Esophagus (tissue), 2 donors: ENCODE results near the gene NPHP1. TPM values are rescaled to one million over a fixed set of nuclear protein-coding genes. Genes with fewer than 3 reads are reported as not detected.
"Not testable (repeated sequence)": the region's sequence is repeated elsewhere in the genome, so short reads cannot be mapped to it uniquely, and the experiment has no call there.

Experiments used
- H3K27ac ChIP-seq, 2 donors: one replicate each; pipeline ENCODE4 v1.5.1; 2013; ENCODE audit warnings: low read depth in 2 of 2, mild to moderate bottlenecking in 2 of 2, inconsistent platforms in 1 of 2, low read length in 1 of 2, moderate library complexity in 1 of 2
- H3K27me3 ChIP-seq, 2 donors: one replicate each; pipeline ENCODE4 v1.6.1; 2013; ENCODE audit warnings: low read length in 2 of 2, control low read depth in 1 of 2, mild to moderate bottlenecking in 1 of 2; ENCODE audit not compliant: insufficient read depth in 2 of 2, control insufficient read depth in 1 of 2
- H3K36me3 ChIP-seq, 2 donors: one replicate each; pipeline ENCODE4 v1.6.1; 2013; ENCODE audit warnings: low read length in 1 of 2; ENCODE audit not compliant: control insufficient read depth in 2 of 2, insufficient read depth in 2 of 2
- H3K4me1 ChIP-seq, 2 donors: one replicate each; pipeline ENCODE4 v1.6.1; 2013; ENCODE audit warnings: low read length in 1 of 2; ENCODE audit not compliant: control insufficient read depth in 2 of 2, insufficient read depth in 2 of 2
- H3K4me3 ChIP-seq, 2 donors: one replicate each; pipeline ENCODE4 v1.5.1; 2013; ENCODE audit warnings: low read length in 2 of 2, mild to moderate bottlenecking in 2 of 2, low read depth in 1 of 2, moderate library complexity in 1 of 2
- H3K9me3 ChIP-seq, 2 donors: one replicate each; pipeline ENCODE4 v1.6.1; 2013; ENCODE audit warnings: mild to moderate bottlenecking in 2 of 2, low read depth in 1 of 2, low read length in 1 of 2, moderate library complexity in 1 of 2; ENCODE audit not compliant: control insufficient read depth in 2 of 2, insufficient read depth in 1 of 2
- WGBS, 2 donors: extraction: QIAGEN DNeasy Blood & Tissue Kit; methylation state at CpG; one replicate each; pipeline ENCODE4 v1.1.7; 2013; 5-methylcytosine and 5-hydroxymethylcytosine counted together
- polyA plus RNA-seq, 2 donors: library from polyadenylated mRNA; stranded (reverse); fragments of 200-250 nt; gene quantifications; one replicate each; pipeline ENCODE4 v1.2.3, GENCODE V29; 2013
- donor health status: healthy with polysubstance abuse.
- donor health status: Bipolar disorder and iron deficiency.

The NPHP1 gene
- polyA plus RNA-seq, 2 donors = 1.5 to 2.3 TPM

GRCh38 chr2:110106642-110107041 lies 98.2 kb downstream of the NPHP1 start:
- H3K27me3 ChIP-seq = no peaks in the 10 kb centered on the region
- no peaks in the 10 kb centered on the region for H3K9me3 ChIP-seq
- peak overlapping the region; percentile 62 to 86 for H3K27ac ChIP-seq
- WGBS, 2 donors = 36 to 50% methylated on average over 6 of the region's 6 CpGs
- H3K36me3 ChIP-seq = peaks cover 0 to 2% of the 10 kb centered on the region in 2 donors
- H3K4me1 ChIP-seq = peaks cover 3 to 27% of the 10 kb centered on the region in 2 donors
- H3K4me3 ChIP-seq = no peak overlapping the region

- Histone ChIP-seq H3K9me3 (no peaks in the 10 kb centered on the region), H3K27ac (peak overlapping the region; percentile 86 to 97), H3K4me1 (peaks cover 5 to 30% of the 10 kb centered on the region in 2 donors), H3K36me3 (peaks cover 0 to 2% of the 10 kb centered on the region in 2 donors), H3K27me3 (no peaks in the 10 kb centered on the region), H3K4me3 (no peak overlapping the region)
- 32 to 34% methylated on average over 8 of the region's 8 CpGs for WGBS, 2 donors
Measured at GRCh38 chr2:110105608-110106467, 99.0 kb downstream of the NPHP1 start.

GRCh38 chr2:110105183-110105582 lies 99.6 kb downstream of the NPHP1 start:
- H3K4me1 ChIP-seq = peaks cover 6 to 34% of the 10 kb centered on the region in 2 donors
- 81 to 83% methylated on average over 4 of the region's 4 CpGs for WGBS, 2 donors

GRCh38 chr2:110104025-110104771 lies 100.6 kb downstream of the NPHP1 start:
- H3K27me3 ChIP-seq = no peaks in the 10 kb centered on the region
- H3K9me3 ChIP-seq = no peaks in the 10 kb centered on the region
- peaks cover 0 to 2% of the 10 kb centered on the region in 2 donors for H3K36me3 ChIP-seq
- WGBS, 2 donors = 48 to 67% methylated on average over 10 of the region's 10 CpGs
- peak overlapping the region; percentile 97 to 98 for H3K27ac ChIP-seq
- peaks cover 6 to 40% of the 10 kb centered on the region in 2 donors for H3K4me1 ChIP-seq
- no peak overlapping the region for H3K4me3 ChIP-seq

More at GRCh38 chr2:110105183-110105582, 99.6 kb downstream of the NPHP1 start:
- peaks cover 0 to 2% of the 10 kb centered on the region in 2 donors for H3K36me3 ChIP-seq
- H3K9me3 ChIP-seq = no peaks in the 10 kb centered on the region
- no peaks in the 10 kb centered on the region for H3K27me3 ChIP-seq
- H3K27ac ChIP-seq = peak overlapping the region; percentile 86 to 97
- H3K4me3 ChIP-seq = no peak overlapping the region

GRCh38 chr2:110103061-110103961 lies 101.5 kb downstream of the NPHP1 start:
- Histone ChIP-seq H3K4me3 (no peak overlapping the region), H3K4me1 (peaks cover 6 to 45% of the 10 kb centered on the region in 2 donors), H3K9me3 (no peaks in the 10 kb centered on the region), H3K27me3 (no peaks in the 10 kb centered on the region), H3K36me3 (peaks cover 0 to 2% of the 10 kb centered on the region in 2 donors), H3K27ac (peak overlapping the region; percentile 97 to 98)
- 75 to 82% methylated on average over 19 to 20 of the region's 20 CpGs for WGBS, 2 donors

GRCh38 chr2:110101901-110102803 lies 102.7 kb downstream of the NPHP1 start:
- 53 to 56% methylated on average over 9 of the region's 9 CpGs for WGBS, 2 donors
- Histone ChIP-seq H3K27ac (peak overlapping the region; percentile 97 to 98), H3K4me1 (peaks cover 6 to 45% of the 10 kb centered on the region in 2 donors), H3K27me3 (no peaks in the 10 kb centered on the region), H3K9me3 (no peaks in the 10 kb centered on the region), H3K4me3 (no peak overlapping the region), H3K36me3 (peaks cover 0 to 2% of the 10 kb centered on the region in 2 donors)

GRCh38 chr2:110101280-110101844 lies 103.5 kb downstream of the NPHP1 start:
- H3K4me1 ChIP-seq = peaks cover 6 to 43% of the 10 kb centered on the region in 2 donors
- H3K27ac ChIP-seq = peak overlapping the region; percentile 97 to 98
- H3K27me3 ChIP-seq = no peaks in the 10 kb centered on the region
- 2 to 4% methylated on average over 11 of the region's 11 CpGs for WGBS, 2 donors
- H3K36me3 ChIP-seq = peaks cover 0 to 2% of the 10 kb centered on the region in 2 donors
- H3K9me3 ChIP-seq = no peaks in the 10 kb centered on the region
- H3K4me3 ChIP-seq = no peak overlapping the region

GRCh38 chr2:110100880-110101279 lies 103.9 kb downstream of the NPHP1 start:
- H3K27me3 ChIP-seq = not testable (repeated sequence)

More at GRCh38 chr2:110100880-110101279, 103.9 kb downstream of the NPHP1 start:
- H3K36me3 ChIP-seq, H3K9me3 ChIP-seq, H3K4me3 ChIP-seq: not testable (repeated sequence)
- Histone ChIP-seq H3K4me1 (peaks cover 8 to 43% of the 10 kb centered on the region in 2 donors), H3K27ac (peak overlapping the region; percentile 97 to 98)
- WGBS, 2 donors = 68 to 69% methylated on average over 4 of the region's 4 CpGs
